Peyer's patch (tissue), 4 donors: ENCODE results near the gene SNRNP25. TPM values are rescaled to one million over a fixed set of nuclear protein-coding genes. Genes with fewer than 3 reads are reported as not detected.

Experiments
- DNase-seq, 3 donors: peaks; one replicate each; pipeline ENCODE4 v3.0.0-alpha.2; 2017 to 2019
- H3K27ac ChIP-seq, 4 donors: fragments of 200-600 bp; sonication (generic); one replicate each; pipeline ENCODE4 v1.5.1; 2016 to 2019
- H3K27me3 ChIP-seq, 2 donors: fragments of 200-600 bp; sonication (generic); one replicate each; pipeline ENCODE4 v1.5.1; 2019
- H3K36me3 ChIP-seq, 3 donors: fragments of 200-600 bp; sonication (generic); one replicate each; pipeline ENCODE4 v1.5.1; 2016 to 2019
- H3K4me1 ChIP-seq, 4 donors: fragments of 200-600 bp; sonication (generic); one replicate each; pipeline ENCODE4 v1.5.1; 2016 to 2019
- H3K4me3 ChIP-seq, 4 donors: fragments of 200-600 bp; sonication (generic); 1 replicate in 3 of 4; 2 replicates in 1 of 4; pipeline ENCODE4 v1.5.1; 2016 to 2019; ENCODE audit warnings: mild to moderate bottlenecking in 1 of 4
- H3K9me3 ChIP-seq, 4 donors: fragments of 200-600 bp; sonication (generic); one replicate each; pipeline ENCODE4 v1.5.1; 2016 to 2019; ENCODE audit warnings: mild to moderate bottlenecking in 1 of 4
- CTCF ChIP-seq, 6 experiments: fragments of 450-650 bp in 4 of 6; fragments of 200-600 bp in 2 of 6; sonication (generic) in 1 of 6; IDR thresholded peaks; one replicate each; pipeline ENCODE4 v1.5.1; 2017 to 2019; ENCODE audit warnings: antibody characterized with exemption in 6 of 6, mild to moderate bottlenecking in 3 of 6, moderate library complexity in 1 of 6
- POLR2A ChIP-seq, 2 donors: fragments of 450-650 bp; IDR thresholded peaks; one replicate each; pipeline ENCODE4 v1.5.1; 2017; ENCODE audit warnings: antibody characterized with exemption in 2 of 2, mild to moderate bottlenecking in 2 of 2, moderate library complexity in 2 of 2
- total RNA-seq, 4 donors: library from RNA; depleted of rRNA; stranded (reverse); fragments of >200 nt; gene quantifications; one replicate each; pipeline ENCODE4 v1.1.0, GENCODE V29; 2016

The SNRNP25 gene
- total RNA-seq, 4 donors from 2014 or later, result 8.7 to 17.6 (median 14.4) TPM

- Histone ChIP-seq H3K36me3 (no peaks in the 10 kb centered on the region), H3K27ac (peak overlapping the region; percentile 61 to 84 (median 73)), H3K4me3 (peak overlapping the region; percentile 45 to 64 (median 54)), H3K4me1 (peaks cover 0 to 46% (median 15%) of the 10 kb centered on the region in 4 donors), H3K27me3 (no peaks in the 10 kb centered on the region), H3K9me3 (no peaks in the 10 kb centered on the region)
- peak; percentile 44 to 82 (median 71) for DNase-seq
- no peak for TF ChIP-seq POLR2A (IDR thresholded peaks at IDR 0.05)
- peak in 3 of 6 experiments; percentile 12 to 18 (median 16) for TF ChIP-seq CTCF (IDR thresholded peaks at IDR 0.05)
These were observed 18.1 kb downstream of the SNRNP25 start for GRCh38 chr16:71540-72401.

GRCh38 chr16:72561-73548, 19.2 kb downstream of the SNRNP25 start, which contains the start of gene RHBDF1:
Gene RHBDF1, minus strand, starts transcription at chr16:72631. Its CDS starts 7,616 bp downstream, at chr16:65015.
- Histone ChIP-seq H3K9me3 (no peaks in the 10 kb centered on the region), H3K36me3 (no peaks in the 10 kb centered on the region), H3K4me1 (peaks cover 0 to 55% (median 21%) of the 10 kb centered on the region in 4 donors), H3K27me3 (no peaks in the 10 kb centered on the region), H3K27ac (peak within 1 kb of the TSS; percentile 64 to 84 (median 74)), H3K4me3 (peak within 1 kb of the TSS; percentile 45 to 64 (median 54))
- peak in 2 of 3 donors; percentile 70 to 78 for DNase-seq
- TF ChIP-seq CTCF (IDR thresholded peaks at IDR 0.05), result no peak
- TF ChIP-seq POLR2A (IDR thresholded peaks at IDR 0.05), result peak in 1 of 2 donors; percentile 12

- no peaks in the 10 kb centered on the region for H3K9me3 ChIP-seq
- DNase-seq, result no peak
- H3K36me3 ChIP-seq, result no peaks in the 10 kb centered on the region
- H3K4me3 ChIP-seq, result no peak overlapping the region
- H3K27me3 ChIP-seq, result no peaks in the 10 kb centered on the region
- TF ChIP-seq CTCF (IDR thresholded peaks at IDR 0.05), result no peak
- no peak for TF ChIP-seq POLR2A (IDR thresholded peaks at IDR 0.05)
- H3K27ac ChIP-seq, result peak overlapping the region in 1 of 4 donors; percentile 89
- peaks cover 0 to 57% (median 25%) of the 10 kb centered on the region in 4 donors for H3K4me1 ChIP-seq
These were observed 20.6 kb downstream of the SNRNP25 start for GRCh38 chr16:74051-74746.

- TF ChIP-seq CTCF (IDR thresholded peaks at IDR 0.05), result no peak
- no peak for TF ChIP-seq POLR2A (IDR thresholded peaks at IDR 0.05)
- H3K27ac ChIP-seq, result peak overlapping the region; percentile 7 to 92 (median 89)
- H3K36me3 ChIP-seq, result peaks cover 0 to 6% (median 0%) of the 10 kb centered on the region in 3 donors
- DNase-seq, result no peak
- H3K4me3 ChIP-seq, result no peak overlapping the region
- H3K9me3 ChIP-seq, result no peaks in the 10 kb centered on the region
- no peaks in the 10 kb centered on the region for H3K27me3 ChIP-seq
- peaks cover 0 to 61% (median 25%) of the 10 kb centered on the region in 4 donors for H3K4me1 ChIP-seq
These were observed 21.2 kb downstream of the SNRNP25 start for GRCh38 chr16:74747-75334.
